IMR-90 (cell line): ENCODE measurements around the gene PVALEF. TPM values are rescaled to one million over a fixed set of nuclear protein-coding genes. Genes with fewer than 3 reads are reported as not detected.

Experiments used
- ATAC-seq: fragments of 200-7000 bp; cut with Tn5 transposase; 2 replicates; pipeline ENCODE4 v1.9.1; 2020; ENCODE audit warnings: low read depth, mild to moderate bottlenecking, moderate library complexity
- BruUV-seq: library from RNA; stranded (reverse); fragments of 400-500 nt; replicated peaks from 2 replicates; lab custom pipeline; 2021; lab: Mats Ljungman, UMichigan
- CTCF ChIA-PET: fragments of 300-600 bp; formaldehyde crosslinking; extraction: SDS; loops from one replicate; lab custom pipeline; 2021; ENCODE audit warnings: antibody characterized with exemption; lab: Yijun Ruan, JAX
- POLR2A ChIA-PET: fragments of 300-600 bp; sonication (Branson Sonifier 250); formaldehyde crosslinking; loops from one replicate; lab custom pipeline; 2022; ENCODE audit warnings: antibody characterized with exemption; ENCODE audit not compliant: unreplicated experiment; lab: Charles Lee
- DNase-seq: peaks from one replicate; pipeline ENCODE4 v3.0.0; 2013
- H2AFZ ChIP-seq: replicated peaks from 2 replicates; pipeline ENCODE3; 2013; ENCODE audit warnings: low read length, mild to moderate bottlenecking; ENCODE audit not compliant: poor library complexity
- H2AK5ac ChIP-seq: 2 replicates; pipeline ENCODE4 v1.6.1; 2013; ENCODE audit warnings: low read depth, low read length, inconsistent platforms
- H2AK9ac ChIP-seq: replicated peaks from 2 replicates; pipeline ENCODE3; 2013; ENCODE audit warnings: mild to moderate bottlenecking, low read depth, low read length, moderate library complexity; ENCODE audit not compliant: poor library complexity
- H2BK120ac ChIP-seq: 2 replicates; pipeline ENCODE4 v1.6.1; 2013; ENCODE audit warnings: low read depth, low read length, inconsistent platforms
- H2BK15ac ChIP-seq: 3 replicates; pipeline ENCODE4 v1.6.1; 2013; ENCODE audit warnings: low read depth, low read length, inconsistent platforms
- H2BK20ac ChIP-seq: 2 replicates; pipeline ENCODE4 v1.6.1; 2013; ENCODE audit warnings: low read depth, mild to moderate bottlenecking, inconsistent platforms, low read length, moderate library complexity
- H2BK5ac ChIP-seq: 2 replicates; pipeline ENCODE4 v1.6.1; 2013; ENCODE audit warnings: mild to moderate bottlenecking, low read depth, low read length, inconsistent platforms; ENCODE audit not compliant: poor library complexity, severe bottlenecking
- H3K14ac ChIP-seq: replicated peaks from 2 replicates; pipeline ENCODE4 v1.6.1; 2013; ENCODE audit warnings: low read depth, low read length, inconsistent platforms
- H3K18ac ChIP-seq: 2 replicates; pipeline ENCODE4 v1.6.1; 2013; ENCODE audit warnings: low read depth, low read length, control low read depth
- H3K23ac ChIP-seq: 2 replicates; pipeline ENCODE4 v1.6.1; 2013; ENCODE audit warnings: low read depth, low read length, inconsistent platforms
- H3K27ac ChIP-seq: 2 replicates; pipeline ENCODE4 v1.5.1; 2013; ENCODE audit warnings: mild to moderate bottlenecking, control low read depth, low read length; ENCODE audit not compliant: insufficient read depth
- H3K27me3 ChIP-seq: 2 replicates; pipeline ENCODE4 v1.6.1; 2013; ENCODE audit warnings: low read length; ENCODE audit not compliant: control insufficient read depth, insufficient read depth
- H3K36me3 ChIP-seq: 2 replicates; pipeline ENCODE4 v1.6.1; 2013; ENCODE audit warnings: low read length, mixed read lengths; ENCODE audit not compliant: control insufficient read depth, insufficient read depth
- H3K4ac ChIP-seq: 2 replicates; pipeline ENCODE4 v1.6.1; 2013; ENCODE audit warnings: low read depth, low read length, inconsistent platforms
- H3K4me1 ChIP-seq: 2 replicates; pipeline ENCODE4 v1.6.1; 2013; ENCODE audit warnings: low read length, mixed read lengths; ENCODE audit not compliant: control insufficient read depth, insufficient read depth
- H3K4me2 ChIP-seq: 2 replicates; pipeline ENCODE4 v1.6.1; 2013; ENCODE audit warnings: low read depth, mild to moderate bottlenecking, control low read depth, low read length, moderate library complexity
- H3K4me3 ChIP-seq: 2 replicates; pipeline ENCODE4 v1.5.1; 2013; ENCODE audit warnings: low read depth, mild to moderate bottlenecking, control low read depth, low read length, moderate library complexity; ENCODE audit not compliant: insufficient read depth
- H3K56ac ChIP-seq: 2 replicates; pipeline ENCODE4 v1.6.1; 2013; ENCODE audit warnings: low read length, inconsistent platforms; ENCODE audit not compliant: insufficient read depth; ENCODE audit errors: extremely low read depth
- H3K79me1 ChIP-seq, 2 experiments: 2 replicates each; pipeline ENCODE4 v1.6.1; 2013; ENCODE audit warnings: low read length in 2 of 2, inconsistent platforms in 1 of 2, low read depth in 1 of 2
- H3K9ac ChIP-seq: 2 replicates; pipeline ENCODE4 v1.6.1; 2013; ENCODE audit warnings: low read depth, low read length, control low read depth
- H3K9me1 ChIP-seq: 2 replicates; pipeline ENCODE4 v1.6.1; 2013; ENCODE audit warnings: low read length, inconsistent platforms; ENCODE audit not compliant: insufficient read depth
- H3K9me3 ChIP-seq: 2 replicates; pipeline ENCODE4 v1.6.1; 2013; ENCODE audit warnings: low read length; ENCODE audit not compliant: control insufficient read depth, insufficient read depth
- H4K20me1 ChIP-seq: 2 replicates; pipeline ENCODE4 v1.6.1; 2013; ENCODE audit warnings: low read length, inconsistent platforms; ENCODE audit not compliant: insufficient read depth
- H4K5ac ChIP-seq: 2 replicates; pipeline ENCODE4 v1.6.1; 2013; ENCODE audit warnings: mild to moderate bottlenecking, low read depth, low read length, control low read depth
- H4K8ac ChIP-seq, 2 experiments: 2 replicates each; pipeline ENCODE4 v1.6.1; 2013; ENCODE audit warnings: low read depth in 2 of 2, low read length in 2 of 2, control low read depth in 1 of 2, inconsistent platforms in 1 of 2
- H4K91ac ChIP-seq: 2 replicates; pipeline ENCODE4 v1.6.1; 2013; ENCODE audit warnings: low read depth, low read length, inconsistent platforms; ENCODE audit not compliant: insufficient read depth
- BHLHE40 ChIP-seq: fragments of 150-350 bp; IDR thresholded peaks from 2 replicates; pipeline ENCODE4 v1.6.1; 2016; ENCODE audit warnings: mild to moderate bottlenecking, low read depth, low read length
- CEBPB ChIP-seq: IDR thresholded peaks from 2 replicates; pipeline ENCODE4 v1.6.1; 2012; ENCODE audit warnings: low read depth, low read length, improper control_type of control experiment
- CHD1 ChIP-seq: IDR thresholded peaks from 2 replicates; pipeline ENCODE4 v1.6.1; 2012; ENCODE audit warnings: low read depth, low read length, improper control_type of control experiment
- MAZ ChIP-seq: IDR thresholded peaks from 2 replicates; pipeline ENCODE4 v1.6.1; 2012; ENCODE audit warnings: low read depth, mild to moderate bottlenecking, low read length, improper control_type of control experiment, moderate library complexity, borderline replicate concordance
- NFE2L2 ChIP-seq: fragments of 150-350 bp; IDR thresholded peaks from 2 replicates; pipeline ENCODE4 v1.6.1; 2016; ENCODE audit warnings: low read depth, mild to moderate bottlenecking, low read length
- RAD21 ChIP-seq: IDR thresholded peaks from 2 replicates; pipeline ENCODE4 v1.6.1; 2012; ENCODE audit warnings: low read length, improper control_type of control experiment
- RFX5 ChIP-seq: IDR thresholded peaks from 2 replicates; pipeline ENCODE4 v1.8.0; 2012; ENCODE audit warnings: low read depth, mild to moderate bottlenecking, low read length, moderate library complexity
- SMC3 ChIP-seq: fragments of 150-350 bp; IDR thresholded peaks from 2 replicates; pipeline ENCODE4 v1.6.1; 2016; ENCODE audit warnings: low read depth, mild to moderate bottlenecking, antibody characterized with exemption, low read length, moderate library complexity
- WGBS, 2 experiments: methylation state at CpG; one replicate each; pipeline versions ENCODE4 v1.1.5 to v1.1.7; 2013; ENCODE audit warnings: missing lambda C conversion rate in 2 of 2; ENCODE audit not compliant: insufficient read length in 1 of 2; ENCODE audit errors: extremely low coverage in 2 of 2; 5-methylcytosine and 5-hydroxymethylcytosine counted together
- dilution Hi-C: fragments of 300-500 bp; cut with HindIII; formaldehyde crosslinking; loops from one replicate; pipeline ENCODE4 v1.14.3; 2018; ENCODE audit warnings: low sequenced_read_pairs; ENCODE audit not compliant: unreplicated experiment
- in situ Hi-C: fragments of 300-500 bp; cut with MboI; formaldehyde crosslinking; loops from 3 replicates; pipeline ENCODE4 v1.14.3; 2019; ENCODE audit warnings: low sequenced_read_pairs, inconsistent platforms, mixed read lengths
- intact Hi-C: fragments of 100-400 bp; cut with micrococcal nuclease; formaldehyde crosslinking; loops from 2 replicates; pipeline ENCODE4 v1.10.0; 2022
- polyA plus RNA-seq, 3 experiments: library from polyadenylated mRNA; depleted of rRNA; stranded (reverse); fragments of >200 nt; gene quantifications; 2 replicates each; pipeline ENCODE4 v1.2.3, GENCODE V29; 2012; ENCODE audit warnings: low replicate concordance in 1 of 3
- total RNA-seq: library from RNA; depleted of rRNA; stranded (reverse); fragments of >200 nt; gene quantifications from 2 replicates; pipeline ENCODE4 v1.2.3, GENCODE V29; 2012
- TF ChIP-seq, protein P1 (sequence below): fragments of 150-350 bp; IDR thresholded peaks from 2 replicates; pipeline ENCODE4 v1.6.1; 2017; ENCODE audit warnings: mild to moderate bottlenecking, antibody characterized with exemption, low read length, low read depth

PVALEF gene
- total and polyA plus RNA-seq, 2 of the 4 experiments (the other 2 are of a cell fraction): not detected

DNA sequence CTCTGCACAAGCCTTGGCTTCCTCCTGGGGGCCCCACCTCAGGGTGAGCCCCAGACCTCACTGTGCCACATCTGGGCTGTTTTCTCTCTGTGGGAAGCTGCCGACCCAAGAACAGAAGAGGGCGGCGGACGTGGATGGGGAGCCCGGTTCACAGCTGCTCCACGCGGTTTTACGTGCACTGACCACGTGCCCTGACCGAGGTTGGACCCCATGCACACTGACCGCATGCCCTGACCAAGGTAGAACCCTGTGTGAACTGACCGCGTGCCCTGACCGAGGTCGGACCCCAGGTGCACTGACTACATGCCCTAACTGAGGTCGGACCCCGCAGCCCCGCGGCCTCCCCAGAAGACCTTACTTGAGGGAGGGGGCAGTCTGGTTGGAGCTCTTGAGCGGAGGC, 37.8 kb downstream of the PVALEF start:
- intact Hi-C loops (no loop called here), in situ Hi-C loops (no loop called here), dilution Hi-C loops (no loop called here)
- Histone ChIP-seq H3K27ac (no peak overlapping the region), H3K9me1 (0 out of 2 replicates have a peak, but pooled peaks cover 6% of the 10 kb centered on the region), H3K36me3 (peaks cover 6% of the 10 kb centered on the region; the same call in 1 of the 2 replicates), H2BK20ac (no peak overlapping the region), H3K23ac (no peak overlapping the region), H2AK5ac (no peak overlapping the region), H3K79me1 (no peaks in the 10 kb centered on the region), H3K9me3 (no peaks in the 10 kb centered on the region), H4K8ac (no peak overlapping the region), H3K9ac (no peak overlapping the region), H4K20me1 (peaks cover 5% of the 10 kb centered on the region; the same call in 1 of the 2 replicates), H3K4me2 (no peak overlapping the region), H2AFZ (no peak overlapping the region), H2AK9ac (no peak overlapping the region), H3K18ac (no peak overlapping the region), H4K5ac (no peak overlapping the region), H2BK120ac (no peak overlapping the region), H3K56ac (no peak overlapping the region), H3K14ac (no peak overlapping the region), H3K4ac (no peak overlapping the region), H2BK5ac (no peak overlapping the region), H4K91ac (no peak overlapping the region), H3K27me3 (no peaks in the 10 kb centered on the region), H2BK15ac (no peak overlapping the region), H3K4me3 (no peak overlapping the region), H3K4me1 (no peaks in the 10 kb centered on the region)
- TF ChIP-seq, protein P1, sequence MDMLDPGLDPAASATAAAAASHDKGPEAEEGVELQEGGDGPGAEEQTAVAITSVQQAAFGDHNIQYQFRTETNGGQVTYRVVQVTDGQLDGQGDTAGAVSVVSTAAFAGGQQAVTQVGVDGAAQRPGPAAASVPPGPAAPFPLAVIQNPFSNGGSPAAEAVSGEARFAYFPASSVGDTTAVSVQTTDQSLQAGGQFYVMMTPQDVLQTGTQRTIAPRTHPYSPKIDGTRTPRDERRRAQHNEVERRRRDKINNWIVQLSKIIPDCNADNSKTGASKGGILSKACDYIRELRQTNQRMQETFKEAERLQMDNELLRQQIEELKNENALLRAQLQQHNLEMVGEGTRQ: no peak
- TF ChIP-seq RAD21: no peak
- TF ChIP-seq MAZ: no peak
- no peak for TF ChIP-seq CEBPB
- TF ChIP-seq SMC3: no peak
- TF ChIP-seq RFX5: no peak
- no peak for TF ChIP-seq BHLHE40
- no peak for TF ChIP-seq NFE2L2
- TF ChIP-seq CHD1: no peak
- no peak for ATAC-seq
- no peak for DNase-seq
- ChIA-PET POLR2A (no interaction called here), CTCF (no interaction called here)
- WGBS, 2 experiments: 97% methylated on average over 15 of the region's 20 CpGs; no CpG with 5 or more reads in 1 of the 2 experiments
- no TSS peak for BruUV-seq
